GM23248 (cell line): ENCODE results near the gene FRMD1. TPM values are rescaled to one million over a fixed set of nuclear protein-coding genes. Genes with fewer than 3 reads are reported as not detected.

Source experiments
- DNase-seq: peaks from one replicate; pipeline ENCODE4 v3.0.0-alpha.2; 2015
- H2AFZ ChIP-seq: fragments of 200-600 bp; sonication (generic); 2 replicates; pipeline ENCODE4 v1.6.1; 2016; ENCODE audit warnings: antibody characterized with exemption
- H3F3A ChIP-seq: fragments of 200-600 bp; sonication (generic); 2 replicates; pipeline ENCODE4 v1.6.1; 2016; ENCODE audit warnings: mild to moderate bottlenecking, antibody characterized with exemption, mixed run types; ENCODE audit not compliant: insufficient read depth
- H3K27ac ChIP-seq: fragments of 200-600 bp; sonication (generic); 2 replicates; pipeline ENCODE4 v1.5.1; 2016; ENCODE audit warnings: mild to moderate bottlenecking
- H3K27me3 ChIP-seq: fragments of 200-600 bp; sonication (generic); replicated peaks from 2 replicates; pipeline ENCODE4 v1.6.1; 2016; ENCODE audit warnings: mild to moderate bottlenecking; ENCODE audit not compliant: insufficient read depth
- H3K36me3 ChIP-seq: fragments of 200-600 bp; sonication (generic); 2 replicates; pipeline ENCODE4 v1.6.1; 2016; ENCODE audit warnings: low read depth, mild to moderate bottlenecking
- H3K4me1 ChIP-seq: fragments of 200-600 bp; sonication (generic); 2 replicates; pipeline ENCODE4 v1.6.1; 2016; ENCODE audit warnings: mild to moderate bottlenecking; ENCODE audit not compliant: insufficient read depth
- H3K4me2 ChIP-seq: fragments of 200-600 bp; sonication (generic); one replicate; pipeline ENCODE4 v1.6.1; 2016; ENCODE audit warnings: mild to moderate bottlenecking; ENCODE audit not compliant: unreplicated experiment
- H3K4me3 ChIP-seq: fragments of 200-600 bp; sonication (generic); 2 replicates; pipeline ENCODE4 v1.5.1; 2016; ENCODE audit warnings: mild to moderate bottlenecking
- H3K79me2 ChIP-seq: fragments of 200-600 bp; sonication (generic); 2 replicates; pipeline ENCODE4 v1.6.1; 2016; ENCODE audit warnings: mild to moderate bottlenecking; ENCODE audit not compliant: insufficient read depth
- H3K9ac ChIP-seq: fragments of 200-600 bp; sonication (generic); 2 replicates; pipeline ENCODE4 v1.6.1; 2016; ENCODE audit warnings: mild to moderate bottlenecking
- H3K9me2 ChIP-seq: fragments of 200-600 bp; sonication (generic); 2 replicates; pipeline ENCODE4 v1.6.1; 2016; ENCODE audit warnings: mixed run types, mild to moderate bottlenecking, moderate library complexity; ENCODE audit not compliant: insufficient read depth
- H3K9me3 ChIP-seq: fragments of 200-600 bp; sonication (generic); one replicate; pipeline ENCODE4 v1.6.1; 2017; ENCODE audit warnings: low read depth
- H4K20me1 ChIP-seq: fragments of 200-600 bp; sonication (generic); 2 replicates; pipeline ENCODE4 v1.6.0; 2016; ENCODE audit not compliant: insufficient read depth
- EZH2 ChIP-seq: fragments of 200-600 bp; sonication (generic); IDR thresholded peaks from 2 replicates; pipeline ENCODE4 v1.6.1; 2018; ENCODE audit warnings: antibody characterized with exemption, mild to moderate bottlenecking; ENCODE audit not compliant: insufficient read depth, poor library complexity, severe bottlenecking
- EZH2phosphoT487 ChIP-seq: fragments of 200-600 bp; sonication (generic); IDR thresholded peaks from 2 replicates; pipeline ENCODE4 v1.6.1; 2018; ENCODE audit warnings: antibody characterized with exemption, moderate library complexity, mild to moderate bottlenecking, low read depth; ENCODE audit not compliant: insufficient read depth
- WGBS, 2 experiments: methylation state at CpG; one replicate each; pipeline ENCODE4 v1.1.6; 2015 to 2017; ENCODE audit warnings: low lambda C conversion rate in 2 of 2, low coverage in 1 of 2; ENCODE audit errors: missing lambda C conversion rate in 2 of 2; 5-methylcytosine and 5-hydroxymethylcytosine counted together
- in situ Hi-C: fragments of 300-500 bp; cut with MboI; formaldehyde crosslinking; loops from 2 replicates; pipeline ENCODE4 v1.15.0; 2020
- polyA plus RNA-seq: library from polyadenylated mRNA; unstranded; fragments of >200 nt; fragmentation: Nextera tagmentation; extraction: Ambion mirVana; gene quantifications from 2 replicates; pipeline ENCODE4 v1.2.1, GENCODE V29; 2016
- total RNA-seq: library from RNA; depleted of rRNA; stranded (reverse); fragments of >200 nt; shearing (Covaris generic); gene quantifications from 2 replicates; pipeline ENCODE4 v1.2.3, GENCODE V29; 2014; rRNA removed

FRMD1 gene
- total RNA-seq = not detected in 2 replicates
- polyA plus RNA-seq = not detected in 2 replicates

- H3K9ac ChIP-seq = no peak within 1 kb of the TSS
- in situ Hi-C loops = no loop called here
Measured at GRCh38 chr6:168078943-168079405, at the start of gene FRMD1. TSS of gene FRMD1 (minus strand) at chr6:168079212. CDS start at chr6:168079094, 118 bp downstream.

GRCh38 chr6:168128006-168128630 lies 49.1 kb upstream of the FRMD1 start:
- in situ Hi-C loops = loop anchor here (10.0 kb wide), 1 partner anchor 213 kb away; no protein-coding TSS in a partner anchor
- H3K4me2 ChIP-seq = no peak overlapping the region
- H3K79me2 ChIP-seq = no peaks in the 10 kb centered on the region
- TF ChIP-seq EZH2 (no peak), EZH2phosphoT487 (no peak)
- no peak overlapping the region for H2AFZ ChIP-seq
- H3K4me3 ChIP-seq = no peak overlapping the region
- H3F3A ChIP-seq = no peaks in the 10 kb centered on the region
- no peak for DNase-seq
- H3K27ac ChIP-seq = no peak overlapping the region
- peaks cover 3% of the 10 kb centered on the region; the same call in 1 of the 2 replicates for H3K4me1 ChIP-seq
- no peaks in the 10 kb centered on the region for H4K20me1 ChIP-seq
- no peaks in the 10 kb centered on the region for H3K9me2 ChIP-seq
- 0 out of 2 replicates have a peak, but pooled peaks cover 7% of the 10 kb centered on the region for H3K27me3 ChIP-seq
- H3K36me3 ChIP-seq = no peaks in the 10 kb centered on the region
- no peaks in the 10 kb centered on the region for H3K9me3 ChIP-seq
- 79 to 83% methylated on average over 19 of the region's 19 CpGs for WGBS, 2 experiments
- no peak overlapping the region for H3K9ac ChIP-seq

More at GRCh38 chr6:168078943-168079405, at the start of gene FRMD1:
- no peak for DNase-seq
- Histone ChIP-seq H3K4me2 (no peak within 1 kb of the TSS), H3K4me1 (no peaks in the 10 kb centered on the region), H3K9me2 (no peaks in the 10 kb centered on the region), H3K4me3 (no peak within 1 kb of the TSS), H4K20me1 (no peaks in the 10 kb centered on the region), H3F3A (no peaks in the 10 kb centered on the region), H3K79me2 (no peaks in the 10 kb centered on the region), H3K27ac (no peak within 1 kb of the TSS), H3K36me3 (no peaks in the 10 kb centered on the region), H2AFZ (no peak within 1 kb of the TSS), H3K9me3 (no peaks in the 10 kb centered on the region), H3K27me3 (no peaks in the 10 kb centered on the region)
- TF ChIP-seq EZH2phosphoT487 (no peak), EZH2 (no peak)
- WGBS, 2 experiments = 81% methylated on average over 21 of the region's 21 CpGs

- Histone ChIP-seq H4K20me1 (no peaks in the 10 kb centered on the region), H3K9ac (no peak overlapping the region), H2AFZ (no peak overlapping the region), H3K4me1 (no peaks in the 10 kb centered on the region), H3K9me2 (no peaks in the 10 kb centered on the region), H3K4me3 (no peak overlapping the region), H3F3A (no peaks in the 10 kb centered on the region), H3K27me3 (peaks cover 7% of the 10 kb centered on the region; the same call in 1 of the 2 replicates), H3K79me2 (no peaks in the 10 kb centered on the region), H3K4me2 (no peak overlapping the region), H3K9me3 (no peaks in the 10 kb centered on the region), H3K36me3 (no peaks in the 10 kb centered on the region), H3K27ac (no peak overlapping the region)
- 67 to 71% methylated on average over 10 of the region's 10 CpGs for WGBS, 2 experiments
- no peak for DNase-seq
- no peak for TF ChIP-seq EZH2
- no peak for TF ChIP-seq EZH2phosphoT487
- in situ Hi-C loops = loop anchor here (10.0 kb wide), 1 partner anchor 213 kb away; no protein-coding TSS in a partner anchor
Measured at GRCh38 chr6:168127384-168127868, 48.4 kb upstream of the FRMD1 start.

- in situ Hi-C loops = loop anchor here (10.0 kb wide), 1 partner anchor 212 kb away; no protein-coding TSS in a partner anchor
- Histone ChIP-seq H3K27ac (no peak overlapping the region), H4K20me1 (no peaks in the 10 kb centered on the region), H3K9me3 (no peaks in the 10 kb centered on the region), H3K4me3 (no peak overlapping the region), H3K36me3 (no peaks in the 10 kb centered on the region), H3K4me2 (no peak overlapping the region), H3K27me3 (peaks cover 7% of the 10 kb centered on the region; the same call in 1 of the 2 replicates), H2AFZ (no peak overlapping the region), H3F3A (no peaks in the 10 kb centered on the region), H3K9me2 (no peaks in the 10 kb centered on the region), H3K79me2 (no peaks in the 10 kb centered on the region), H3K4me1 (no peaks in the 10 kb centered on the region), H3K9ac (no peak overlapping the region)
- TF ChIP-seq EZH2 (no peak), EZH2phosphoT487 (no peak)
- WGBS, 2 experiments = 82 to 84% methylated on average over 22 of the region's 22 CpGs
- no peak for DNase-seq
Measured at GRCh38 chr6:168126566-168127383, 47.8 kb upstream of the FRMD1 start.
